Right renal cortex interstitium (tissue), 3 donors: ENCODE measurements around the gene DNAJC11. TPM values are rescaled to one million over a fixed set of nuclear protein-coding genes. Genes with fewer than 3 reads are reported as not detected.
"Not testable (repeated sequence)": the region's sequence is repeated elsewhere in the genome, so short reads cannot be mapped to it uniquely, and the experiment has no call there.

Experiments used
- DNase-seq, 3 donors: peaks; one replicate each; pipeline ENCODE4 v3.0.0-alpha.2; 2013; ENCODE audit warnings: low read depth in 3 of 3, low spot score in 2 of 3
- polyA plus RNA-seq, 3 donors: library from polyadenylated mRNA; unstranded; fragments of 120-200 nt; gene quantifications; one replicate each; pipeline ENCODE4 v1.2.1, GENCODE V29; 2013; ENCODE audit not compliant: insufficient read length in 3 of 3

Gene DNAJC11, protein sequence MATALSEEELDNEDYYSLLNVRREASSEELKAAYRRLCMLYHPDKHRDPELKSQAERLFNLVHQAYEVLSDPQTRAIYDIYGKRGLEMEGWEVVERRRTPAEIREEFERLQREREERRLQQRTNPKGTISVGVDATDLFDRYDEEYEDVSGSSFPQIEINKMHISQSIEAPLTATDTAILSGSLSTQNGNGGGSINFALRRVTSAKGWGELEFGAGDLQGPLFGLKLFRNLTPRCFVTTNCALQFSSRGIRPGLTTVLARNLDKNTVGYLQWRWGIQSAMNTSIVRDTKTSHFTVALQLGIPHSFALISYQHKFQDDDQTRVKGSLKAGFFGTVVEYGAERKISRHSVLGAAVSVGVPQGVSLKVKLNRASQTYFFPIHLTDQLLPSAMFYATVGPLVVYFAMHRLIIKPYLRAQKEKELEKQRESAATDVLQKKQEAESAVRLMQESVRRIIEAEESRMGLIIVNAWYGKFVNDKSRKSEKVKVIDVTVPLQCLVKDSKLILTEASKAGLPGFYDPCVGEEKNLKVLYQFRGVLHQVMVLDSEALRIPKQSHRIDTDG
- 10 to 100 TPM; 59.9 to 68.9 (median 61.2) TPM for polyA plus RNA-seq

DNA sequence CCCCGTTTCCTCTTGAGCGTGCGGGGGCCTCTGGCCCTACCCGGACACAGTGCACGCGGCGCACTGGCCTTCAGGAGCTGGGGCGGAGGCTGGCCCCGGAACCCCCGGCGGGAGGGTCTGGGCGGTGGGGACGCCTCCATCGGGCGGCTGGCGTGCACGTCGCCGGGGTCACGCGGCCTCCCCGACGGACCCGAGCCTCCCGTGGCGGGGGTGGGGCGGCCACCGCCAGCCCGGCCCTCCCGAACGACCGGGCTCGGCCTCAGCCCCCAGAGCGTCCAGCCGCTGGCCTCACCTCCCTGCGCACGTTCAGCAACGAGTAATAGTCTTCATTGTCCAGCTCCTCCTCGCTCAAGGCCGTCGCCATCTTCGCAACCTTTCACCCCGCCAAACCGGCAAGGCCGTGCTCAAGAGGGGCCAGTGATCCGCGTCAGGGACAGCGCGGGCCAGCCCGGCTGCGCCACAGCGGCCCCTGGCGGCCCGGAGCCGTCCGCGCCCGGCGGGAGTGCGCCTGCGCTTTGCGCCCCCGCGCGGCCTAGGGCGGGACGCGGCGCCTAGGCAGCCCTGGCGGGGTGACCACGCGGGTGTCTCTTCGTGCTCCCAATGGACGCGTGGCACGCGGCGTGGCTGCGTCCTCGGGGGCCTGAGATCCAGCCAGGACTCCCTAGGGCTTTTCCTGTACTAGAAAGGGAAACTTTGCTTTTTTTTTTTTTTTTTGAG lies at the start of gene DNAJC11:
Gene DNAJC11, minus strand, starts transcription at position 380 of the 717 bp plus-strand sequence. Its CDS starts 16 bp downstream, at position 364.
- DNase-seq: peak; percentile 67 to 79 (median 78)

DNA sequence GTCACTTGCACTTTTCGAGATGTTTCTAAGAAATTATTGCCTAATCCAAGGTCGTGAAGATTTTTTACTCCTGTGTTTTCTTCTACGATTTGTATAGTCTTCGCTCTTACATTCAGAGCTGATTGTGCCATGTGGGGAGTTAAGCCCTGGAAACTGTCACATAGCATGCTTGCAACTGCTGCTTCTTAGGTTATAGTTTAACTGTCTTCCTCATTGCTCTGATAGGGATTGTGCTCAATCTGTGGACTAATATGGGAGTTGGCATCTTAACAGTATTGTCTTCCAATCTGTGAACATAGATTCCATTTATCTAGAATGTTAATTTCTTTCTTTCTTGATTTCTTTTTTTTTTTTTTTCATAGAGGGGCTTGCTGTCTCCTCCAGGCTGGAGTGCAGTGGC lies 48.9 kb upstream of the DNAJC11 start:
- DNase-seq: no peak

DNA sequence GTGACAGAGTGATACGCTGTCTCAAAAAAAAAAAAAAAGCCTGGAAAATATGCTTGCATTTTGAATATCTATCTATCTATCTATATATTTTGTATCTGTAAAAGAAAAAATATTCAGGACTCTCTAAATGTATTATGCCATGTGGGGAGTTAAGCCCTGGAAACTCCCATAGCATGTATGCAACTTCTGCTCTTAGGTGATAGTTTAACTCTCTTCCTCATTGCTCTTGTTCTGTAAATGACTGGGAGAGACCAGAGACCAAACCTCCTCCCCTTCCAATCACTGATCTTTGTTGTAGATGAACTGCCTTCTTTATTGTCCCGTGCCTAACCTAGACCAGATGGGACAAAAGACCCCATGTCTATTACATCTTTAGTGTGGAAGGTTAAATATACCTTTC lies 46.1 kb upstream of the DNAJC11 start:
- no peak for DNase-seq

DNA sequence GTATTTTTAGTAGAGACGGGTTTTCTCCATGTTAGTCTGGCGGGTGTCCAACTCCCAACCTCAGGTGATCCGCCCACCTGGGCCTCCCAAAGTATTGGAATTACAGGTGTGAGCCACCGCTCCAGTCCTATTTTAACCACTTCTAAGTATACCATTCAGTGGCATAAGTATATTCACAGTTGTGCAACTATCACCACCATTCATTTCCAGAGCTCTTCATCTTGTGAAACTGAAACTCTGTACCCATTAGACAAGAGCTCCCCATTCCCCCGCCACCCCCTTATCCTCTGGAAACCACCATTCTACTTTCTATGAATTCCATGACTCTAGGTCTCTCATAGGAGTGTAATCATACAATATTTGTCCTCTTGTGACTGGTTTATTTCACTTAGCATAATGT lies 43.5 kb upstream of the DNAJC11 start:
- no peak for DNase-seq

DNA sequence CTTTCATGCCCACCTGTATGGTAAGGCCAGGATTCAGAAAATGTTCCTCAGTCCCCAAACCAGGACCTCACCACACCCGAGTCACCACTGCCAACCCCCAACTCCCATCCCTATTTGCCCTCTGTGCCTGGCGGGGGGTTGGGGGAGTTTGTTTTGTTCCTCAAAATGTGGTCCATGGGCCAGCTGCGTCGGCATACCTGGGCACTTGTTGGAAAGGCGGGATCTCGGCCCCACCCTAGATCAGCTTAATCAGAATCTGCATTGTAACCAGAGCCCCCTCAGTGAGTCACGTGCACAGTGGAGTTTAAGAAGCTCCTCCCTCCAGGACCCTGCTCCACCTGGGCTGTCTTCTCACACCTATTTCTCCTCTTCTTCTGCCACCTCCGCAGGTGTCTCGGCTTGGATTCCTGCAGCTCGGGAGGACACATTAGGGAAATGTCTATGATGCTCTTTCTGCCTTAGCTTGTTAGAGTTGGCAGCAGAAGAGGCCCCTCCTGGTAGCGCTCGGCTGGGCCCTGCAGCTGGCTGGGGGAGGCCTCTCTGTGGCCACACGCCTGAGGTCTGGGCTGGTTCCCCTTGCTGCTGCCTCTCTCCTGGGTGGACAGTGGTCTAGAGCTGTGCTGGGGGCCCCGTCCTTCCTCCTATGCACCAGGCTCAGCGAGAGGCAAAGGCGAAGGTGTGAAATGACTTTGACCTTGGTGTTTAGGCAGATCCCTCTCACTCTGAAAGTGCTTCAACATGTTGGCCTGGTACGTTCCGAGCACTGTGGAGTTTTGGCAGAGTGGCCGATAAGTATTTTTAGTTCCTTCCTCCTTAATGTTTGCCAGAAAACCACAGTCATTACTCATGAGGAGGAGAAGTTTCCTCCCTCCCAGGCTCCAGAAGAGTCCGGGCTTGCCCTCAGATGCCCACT lies 41.8 kb upstream of the DNAJC11 start:
- no peak for DNase-seq

DNA sequence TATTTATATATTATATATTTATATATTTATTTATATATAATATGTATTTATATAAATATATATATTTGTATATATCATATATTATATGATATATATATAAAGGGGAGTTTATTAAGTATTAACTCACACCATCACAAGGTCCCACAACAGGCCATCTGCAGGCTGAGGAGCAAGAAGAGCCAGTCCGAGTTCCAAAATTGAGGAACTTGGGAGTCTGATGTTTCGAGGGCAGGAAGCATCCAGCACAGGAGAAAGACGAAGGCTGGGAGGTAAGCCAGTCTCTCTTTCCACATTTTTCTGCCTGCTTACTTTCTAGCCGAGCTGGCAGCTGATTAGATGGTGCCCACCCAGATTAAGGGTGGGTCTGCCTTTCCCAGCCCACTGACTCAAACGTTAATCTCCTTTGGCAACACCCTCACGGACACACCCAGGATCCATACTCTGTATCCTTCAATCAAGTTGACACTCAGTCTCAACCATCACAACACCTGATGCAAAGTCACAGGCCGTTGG lies 41.1 kb upstream of the DNAJC11 start:
- DNase-seq: not testable (repeated sequence)

DNA sequence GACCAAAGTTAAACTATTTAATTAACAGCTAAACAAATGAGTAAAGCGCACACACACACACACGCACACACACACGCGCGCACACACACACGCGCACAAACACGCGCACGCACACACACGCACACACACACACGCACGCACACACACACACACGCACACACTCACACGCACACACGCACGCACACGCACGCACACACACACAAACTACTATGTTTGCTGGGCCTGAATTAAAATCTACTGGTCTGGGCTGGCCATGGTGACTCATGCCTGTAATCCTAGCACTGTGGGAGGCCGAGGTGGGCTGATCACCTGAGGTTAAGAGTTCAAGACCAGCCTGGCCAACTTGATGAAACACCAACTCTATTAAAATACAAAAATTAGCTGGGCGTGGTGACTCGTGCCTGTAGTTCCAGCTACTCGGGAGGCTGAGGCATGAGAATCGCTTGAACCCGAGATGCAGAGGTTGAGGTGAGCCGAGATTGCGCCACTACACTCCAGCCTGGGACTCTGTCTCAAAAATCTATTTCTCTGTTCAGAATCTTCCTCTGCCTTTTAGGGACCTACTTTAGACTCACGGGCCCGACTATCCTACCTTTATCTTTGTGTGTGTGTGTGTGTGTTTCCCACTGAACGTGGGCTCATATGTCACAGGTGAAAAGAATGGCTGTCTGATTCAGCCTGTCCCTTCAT lies 37.5 kb upstream of the DNAJC11 start:
- no peak for DNase-seq

DNA sequence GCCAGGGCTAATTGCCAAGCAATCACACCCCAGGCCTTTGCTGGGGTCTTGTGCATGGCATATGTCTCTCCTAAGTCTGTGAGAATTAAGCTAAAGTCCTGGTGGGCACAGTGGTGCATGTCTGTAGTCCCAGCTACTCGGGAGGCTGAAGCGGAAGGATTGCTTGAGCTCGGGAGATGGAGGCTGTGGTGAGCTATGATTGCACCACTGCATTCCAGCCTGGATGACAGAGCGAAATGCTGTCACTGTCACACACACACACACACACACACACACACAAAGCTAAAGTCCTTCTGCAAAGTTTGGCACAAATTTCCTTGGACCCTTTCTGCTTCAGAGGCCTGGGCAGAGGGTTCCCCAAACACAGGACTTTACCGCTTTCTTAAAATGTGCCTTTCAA lies 31.3 kb upstream of the DNAJC11 start:
- no peak for DNase-seq

DNA sequence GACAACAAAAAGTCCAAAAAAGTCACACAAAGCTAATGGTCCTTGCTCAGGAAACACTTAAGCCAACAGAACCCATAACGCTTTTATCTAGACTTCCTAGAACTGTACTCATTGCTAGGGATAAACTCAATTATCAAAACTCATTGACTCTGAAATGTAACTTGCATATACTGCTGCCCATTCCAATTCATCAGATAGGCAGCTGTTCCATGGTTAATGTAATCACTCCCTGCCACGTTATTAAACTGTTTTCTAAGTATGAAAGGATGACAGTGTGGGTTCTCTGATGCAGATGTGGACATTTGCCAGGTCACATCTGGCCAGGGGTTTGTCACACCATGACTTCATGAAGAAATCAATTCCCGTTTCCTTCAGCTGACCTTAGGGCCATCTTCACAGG lies 30.3 kb upstream of the DNAJC11 start:
- no peak for DNase-seq

DNA sequence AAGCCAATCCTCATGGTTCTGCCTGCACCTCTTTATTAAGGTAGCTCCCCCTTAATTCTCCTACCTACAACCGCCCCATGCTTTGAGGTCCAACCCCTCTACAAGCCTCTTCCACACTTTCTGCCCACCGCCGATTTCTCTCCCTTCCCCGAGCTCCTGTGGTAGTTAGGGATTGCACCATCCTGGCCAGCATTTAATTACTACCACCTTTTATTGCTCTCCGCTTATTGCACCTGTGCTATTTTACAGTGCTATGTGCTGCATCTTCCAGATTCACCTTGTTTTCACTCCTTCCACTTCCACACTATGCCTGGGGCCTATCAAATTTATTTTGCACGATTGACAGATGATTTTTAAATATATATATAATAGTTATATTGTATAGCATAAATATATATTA lies 29.3 kb upstream of the DNAJC11 start:
- DNase-seq: no peak

DNA sequence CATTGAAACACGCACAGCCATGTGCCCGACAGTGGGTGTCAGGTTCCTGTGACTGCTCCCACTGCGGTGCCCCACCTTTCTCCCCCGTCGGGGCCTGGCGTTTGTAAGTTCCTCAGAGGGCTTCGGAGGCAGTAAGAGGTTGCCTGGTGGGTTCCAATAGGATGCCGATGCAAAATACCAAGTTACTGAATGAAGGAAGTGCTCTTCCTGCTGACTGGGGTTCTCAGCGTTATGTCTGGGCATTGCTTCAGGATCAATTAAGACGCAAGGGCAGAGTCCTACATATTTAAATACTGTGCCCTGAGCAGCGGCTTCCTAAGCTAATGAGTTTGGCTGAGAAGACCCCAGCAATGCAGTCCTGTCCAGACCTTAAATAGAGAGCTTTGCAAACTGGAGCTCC lies 28.9 kb upstream of the DNAJC11 start:
- DNase-seq: no peak

DNA sequence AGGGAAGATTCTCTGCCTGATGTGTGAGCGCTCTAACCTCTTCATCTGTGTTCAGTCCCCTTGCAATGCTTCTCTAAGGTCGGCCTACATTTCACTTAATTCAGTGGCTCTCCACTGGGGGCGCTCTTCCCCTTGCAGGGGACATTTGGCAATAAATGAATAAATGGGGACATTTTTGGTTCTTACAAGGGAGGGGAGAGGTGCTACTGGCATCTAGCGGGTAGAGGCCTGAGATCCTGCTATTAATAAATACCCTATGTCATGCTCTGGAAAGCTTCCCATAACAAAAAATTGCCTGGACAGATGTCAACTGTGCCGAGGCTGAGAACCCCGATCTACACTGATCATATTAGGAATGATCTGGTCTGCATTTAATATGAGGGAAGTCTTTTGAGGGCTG lies 25.9 kb upstream of the DNAJC11 start:
- no peak for DNase-seq

DNA sequence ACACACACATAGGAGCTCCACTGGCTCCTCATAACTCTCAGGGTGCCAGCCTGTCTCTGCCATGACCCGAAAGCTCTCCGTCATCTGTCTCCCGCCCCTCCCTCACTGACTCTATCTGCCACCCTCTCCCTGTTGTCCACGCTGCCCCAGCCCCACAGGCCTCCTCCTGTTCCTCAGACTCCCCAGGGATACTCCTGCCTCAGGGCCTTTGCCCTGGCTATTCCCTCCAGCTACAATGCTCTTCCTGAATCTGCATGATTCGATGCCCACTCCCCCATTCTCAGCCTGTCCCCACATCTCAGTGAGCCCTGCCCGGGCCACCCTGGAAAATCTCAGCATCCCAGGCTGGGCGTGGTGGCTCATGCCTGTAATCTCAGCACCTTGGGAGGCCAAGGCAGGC lies 24.6 kb upstream of the DNAJC11 start:
- no peak for DNase-seq

DNA sequence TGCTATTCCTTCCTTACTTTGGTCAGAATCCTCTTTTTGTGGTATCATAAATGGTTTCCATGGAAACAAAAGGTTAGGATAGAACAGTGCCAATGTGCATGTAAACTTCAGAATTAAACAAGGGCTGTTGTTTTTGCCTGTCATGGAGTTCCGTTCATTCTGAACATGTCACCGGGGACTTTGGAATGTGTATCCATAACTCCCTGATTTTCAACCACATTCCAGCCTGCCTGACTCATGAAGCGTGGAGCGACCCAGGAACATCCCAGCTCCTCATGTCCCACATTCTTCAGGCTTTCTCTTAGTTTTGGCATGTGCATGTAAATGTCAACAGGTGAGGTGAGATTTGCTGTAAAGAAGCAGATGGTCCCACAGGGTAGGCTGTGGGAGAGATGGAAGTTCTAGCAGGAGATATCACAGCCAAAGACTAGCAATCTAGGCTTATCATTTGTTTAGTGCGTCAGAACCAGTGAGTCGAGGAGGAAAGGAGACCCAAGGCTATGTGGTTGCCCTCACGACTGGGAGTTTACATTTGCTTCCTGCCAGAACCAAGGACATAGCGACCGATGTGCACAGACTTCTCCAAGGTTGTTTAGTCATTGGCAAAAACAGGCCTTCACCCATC lies 23.0 kb upstream of the DNAJC11 start:
- no peak for DNase-seq

DNA sequence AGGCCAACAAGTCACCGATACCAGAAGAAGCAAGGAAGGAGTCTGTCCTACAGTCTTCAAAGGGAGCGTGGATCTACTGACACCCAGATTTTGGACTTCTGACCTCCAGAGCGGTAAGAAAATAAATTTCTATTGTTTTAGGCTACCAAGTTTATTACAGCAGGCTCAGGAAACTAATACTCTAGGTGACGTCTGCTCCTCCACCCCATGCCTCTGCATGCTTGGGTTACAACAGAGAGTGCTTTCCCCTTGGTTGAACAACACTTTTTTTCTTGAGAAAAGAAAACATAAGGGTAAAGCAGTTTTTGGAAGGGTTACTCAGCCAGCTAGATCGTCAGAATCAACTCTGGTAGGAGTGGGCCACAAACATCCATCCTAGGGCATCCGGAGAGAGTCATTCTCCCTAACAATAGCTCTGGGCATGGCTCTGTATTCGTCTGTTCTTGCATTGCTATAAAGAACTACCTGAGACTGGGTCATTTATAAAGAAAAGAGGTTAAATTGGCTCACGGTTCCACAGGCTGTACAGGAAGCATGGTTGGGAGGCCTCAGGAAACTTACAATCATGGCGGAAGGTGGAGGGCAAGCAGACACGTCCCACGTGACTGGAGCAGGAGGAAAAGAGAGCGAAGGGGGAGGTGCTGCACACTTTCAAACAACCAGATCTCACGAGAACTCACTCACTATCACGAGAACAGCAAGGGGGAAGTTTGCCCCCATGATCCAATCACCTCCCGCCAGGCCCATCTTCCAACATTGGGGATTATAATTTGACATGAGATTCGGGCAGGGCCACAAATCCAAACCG lies 22.2 kb upstream of the DNAJC11 start:
- DNase-seq: no peak

DNA sequence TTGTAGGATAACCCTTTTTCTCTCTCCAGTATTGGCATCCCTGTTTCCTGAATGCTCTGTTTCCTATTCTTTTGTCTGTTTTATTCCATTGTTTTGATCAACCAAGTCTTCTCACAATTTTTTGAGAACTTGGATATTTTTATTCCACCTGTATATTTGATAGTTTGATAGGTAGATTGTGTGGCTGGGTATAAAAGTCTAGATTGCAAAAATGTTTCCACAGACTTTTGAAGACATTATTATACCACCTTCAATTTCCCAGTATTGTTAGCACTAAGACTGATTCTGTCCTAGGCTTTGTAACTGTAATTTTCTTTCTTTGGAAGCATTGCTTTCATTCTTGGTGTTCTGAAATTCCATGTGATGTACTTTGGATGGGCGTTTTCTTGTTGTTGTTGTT lies 9.6 kb upstream of the DNAJC11 start:
- DNase-seq: no peak

DNA sequence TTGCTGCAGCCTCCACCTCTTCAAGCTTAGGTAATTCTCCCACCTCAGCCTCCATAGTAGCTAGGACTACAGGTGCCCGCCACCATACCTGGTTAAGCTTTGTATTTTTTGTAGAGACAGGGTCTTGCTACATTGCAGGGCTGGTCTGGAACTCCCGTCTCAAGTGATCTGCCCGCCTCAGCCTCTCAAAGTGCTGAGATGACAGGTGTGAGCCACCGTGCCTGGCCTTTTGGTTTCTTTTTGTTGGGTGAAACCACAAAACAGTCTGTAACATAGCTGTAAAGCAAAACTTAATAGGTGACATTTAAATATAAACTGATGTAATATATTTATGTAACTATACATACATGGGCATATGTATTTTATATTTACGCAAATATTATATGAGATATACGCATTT lies 3.1 kb upstream of the DNAJC11 start:
- no peak for DNase-seq

DNA sequence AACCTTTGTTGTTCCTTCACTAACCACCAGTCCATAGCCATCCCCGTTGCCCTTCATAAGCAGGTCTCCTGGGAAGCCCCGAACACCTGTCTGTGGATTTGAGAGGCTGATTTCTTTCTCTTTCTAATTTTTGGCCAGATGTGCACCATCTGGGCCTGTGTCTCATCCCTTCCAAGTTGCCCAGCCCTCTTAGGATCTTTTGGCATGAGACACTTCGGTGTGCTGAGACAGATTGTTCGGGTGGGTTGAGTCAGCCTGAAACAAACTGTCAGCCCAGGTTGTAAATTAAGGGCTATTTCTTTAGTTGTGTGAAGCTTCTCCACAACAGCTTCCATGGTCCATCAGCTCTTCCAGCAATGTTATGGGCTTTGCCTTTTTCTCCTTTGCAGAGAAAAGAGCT lies 1.4 kb upstream of the DNAJC11 start:
- DNase-seq: no peak
